Mesenchymal stem cell (in vitro differentiated cells and primary cell): ENCODE results near the gene PTPRN2.

Experiments
- DNase-seq: peaks from one replicate; pipeline ENCODE4 v3.0.0-alpha.2; 2013
- H2AFZ ChIP-seq: one replicate; pipeline ENCODE4 v1.6.1; 2013; ENCODE audit warnings: low read depth, mild to moderate bottlenecking, control low read depth, inconsistent platforms, low read length, moderate library complexity
- H2AK5ac ChIP-seq: 2 replicates; pipeline ENCODE4 v1.6.1; 2013; ENCODE audit warnings: low read length, moderate library complexity, mild to moderate bottlenecking, inconsistent platforms; ENCODE audit not compliant: severe bottlenecking
- H2BK120ac ChIP-seq: one replicate; pipeline ENCODE4 v1.6.1; 2013; ENCODE audit warnings: low read depth, mild to moderate bottlenecking, inconsistent platforms, low read length, moderate library complexity
- H2BK12ac ChIP-seq, 2 experiments: one replicate each; pipeline ENCODE4 v1.6.1; 2013; ENCODE audit warnings: inconsistent platforms in 2 of 2, low read length in 2 of 2, mild to moderate bottlenecking in 2 of 2, moderate library complexity in 2 of 2, control low read depth in 1 of 2
- H2BK15ac ChIP-seq: one replicate; pipeline ENCODE4 v1.6.1; 2013; ENCODE audit warnings: mild to moderate bottlenecking, low read depth, inconsistent platforms; ENCODE audit not compliant: poor library complexity, severe bottlenecking
- H2BK5ac ChIP-seq: 2 replicates; pipeline ENCODE4 v1.6.1; 2013; ENCODE audit warnings: low read depth, mild to moderate bottlenecking, low read length, control low read depth, inconsistent platforms; ENCODE audit not compliant: poor library complexity, severe bottlenecking
- H3K14ac ChIP-seq, 2 experiments: one replicate each; pipeline ENCODE4 v1.6.1; 2013; ENCODE audit warnings: inconsistent platforms in 2 of 2, low read length in 2 of 2, control low read depth in 1 of 2, mild to moderate bottlenecking in 1 of 2, moderate library complexity in 1 of 2
- H3K18ac ChIP-seq, 2 experiments: one replicate each; pipeline ENCODE4 v1.6.1; 2013; ENCODE audit warnings: inconsistent platforms in 2 of 2, low read length in 2 of 2, control low read depth in 1 of 2, low read depth in 1 of 2, mild to moderate bottlenecking in 1 of 2
- H3K23ac ChIP-seq, 2 experiments: one replicate each; pipeline ENCODE4 v1.6.1; 2013; ENCODE audit warnings: inconsistent platforms in 2 of 2, low read length in 2 of 2, mild to moderate bottlenecking in 2 of 2, moderate library complexity in 2 of 2, control low read depth in 1 of 2
- H3K27ac ChIP-seq: 2 replicates; pipeline ENCODE4 v1.5.1; 2013; ENCODE audit warnings: mild to moderate bottlenecking, moderate library complexity, low read length, control low read depth, inconsistent platforms; ENCODE audit not compliant: poor library complexity, severe bottlenecking
- H3K27me3 ChIP-seq, 2 experiments: 2 replicates each; pipeline versions ENCODE4 v1.6.1 to v1.7.0; 2013; ENCODE audit warnings: low read length in 2 of 2, mild to moderate bottlenecking in 2 of 2, moderate library complexity in 2 of 2, control low read depth in 1 of 2, inconsistent platforms in 1 of 2; ENCODE audit not compliant: control insufficient read depth in 1 of 2, insufficient read depth in 1 of 2
- H3K36me3 ChIP-seq, 2 experiments: 2 replicates each; pipeline versions ENCODE4 v1.6.1 to v1.7.0; 2013; ENCODE audit warnings: low read length in 2 of 2, control low read depth in 1 of 2, inconsistent platforms in 1 of 2, low read depth in 1 of 2, mild to moderate bottlenecking in 1 of 2; ENCODE audit not compliant: insufficient read depth in 2 of 2, control insufficient read depth in 1 of 2
- H3K4ac ChIP-seq, 2 experiments: one replicate each; pipeline ENCODE4 v1.6.1; 2013; ENCODE audit warnings: inconsistent platforms in 2 of 2, low read length in 2 of 2, mild to moderate bottlenecking in 2 of 2, moderate library complexity in 2 of 2, control low read depth in 1 of 2, low read depth in 1 of 2
- H3K4me1 ChIP-seq: 2 replicates; pipeline ENCODE4 v1.6.1; 2013; ENCODE audit warnings: low read depth, low read length, control low read depth; ENCODE audit not compliant: control insufficient read depth, insufficient read depth
- H3K4me2 ChIP-seq: 2 replicates; pipeline ENCODE4 v1.6.1; 2013; ENCODE audit warnings: low read length, mild to moderate bottlenecking, inconsistent platforms; ENCODE audit not compliant: poor library complexity, severe bottlenecking
- H3K4me3 ChIP-seq, 2 experiments: 2 replicates each; pipeline versions ENCODE4 v1.5.1 to v1.7.0; 2013; ENCODE audit warnings: low read length in 2 of 2, mild to moderate bottlenecking in 2 of 2, control low read depth in 1 of 2, low read depth in 1 of 2; ENCODE audit not compliant: insufficient read depth in 1 of 2
- H3K79me1 ChIP-seq: replicated peaks from 2 replicates; pipeline ENCODE4 v1.6.1; 2013; ENCODE audit warnings: mild to moderate bottlenecking, control low read depth, low read length, inconsistent platforms; ENCODE audit not compliant: poor library complexity, severe bottlenecking
- H3K9ac ChIP-seq: 2 replicates; pipeline ENCODE4 v1.7.0; 2013; ENCODE audit warnings: mild to moderate bottlenecking, low read length, moderate library complexity
- H3K9me3 ChIP-seq: 2 replicates; pipeline ENCODE4 v1.7.0; 2013; ENCODE audit warnings: mild to moderate bottlenecking, low read length; ENCODE audit not compliant: control insufficient read depth
- H4K8ac ChIP-seq: one replicate; pipeline ENCODE4 v1.6.1; 2013; ENCODE audit warnings: inconsistent platforms, mild to moderate bottlenecking, low read length, moderate library complexity
- H4K91ac ChIP-seq: one replicate; pipeline ENCODE4 v1.6.1; 2013; ENCODE audit warnings: mild to moderate bottlenecking, low read length, inconsistent platforms
- WGBS: methylation state at CpG from one replicate; pipeline ENCODE4 v1.1.7; 2013; ENCODE audit warnings: mixed read lengths; 5-methylcytosine and 5-hydroxymethylcytosine counted together

Gene PTPRN2

DNA sequence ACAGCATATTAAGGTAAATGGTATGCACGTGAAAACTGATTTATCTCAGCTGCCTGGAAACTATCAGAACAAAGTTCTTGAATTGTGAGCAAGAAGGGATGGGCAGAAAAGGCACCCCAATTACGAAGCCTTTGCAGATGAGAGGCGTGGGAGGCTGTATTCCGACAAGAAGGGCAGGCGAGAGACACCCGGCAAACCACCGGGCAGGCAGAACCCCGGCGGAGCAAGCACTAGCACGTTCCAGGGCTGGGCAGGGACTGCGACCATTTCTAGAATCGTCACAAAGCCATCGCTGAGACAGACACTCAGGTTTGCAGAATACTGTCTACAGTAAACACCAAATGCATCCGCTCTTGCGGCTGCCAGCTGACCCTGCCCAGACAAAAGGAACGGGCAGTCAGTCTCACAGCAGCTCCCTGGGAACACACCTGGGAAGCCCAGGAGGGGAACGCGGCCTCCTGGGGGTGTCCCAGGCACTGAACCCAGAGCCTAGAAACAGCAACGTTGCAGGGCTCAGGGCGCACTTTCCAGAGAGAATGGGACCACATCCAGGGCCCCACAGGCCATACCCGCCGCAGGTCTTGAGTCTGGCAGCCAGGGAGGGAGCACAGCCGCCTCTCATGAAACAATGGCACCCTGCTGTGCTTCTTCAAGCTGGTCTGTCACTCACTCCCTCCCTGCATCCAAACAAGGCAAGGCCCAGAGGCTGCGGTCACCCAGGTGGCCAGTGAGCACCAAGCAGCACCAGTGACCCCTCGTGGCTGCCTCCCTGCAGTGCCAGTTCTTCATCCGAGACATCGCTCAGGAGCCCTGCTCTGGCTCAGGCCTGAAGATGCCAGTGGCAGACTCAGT, 261.9 kb downstream of the PTPRN2 start:
- Histone ChIP-seq H3K27ac (no peak overlapping the region), H2BK120ac (no peak overlapping the region), H2BK15ac (no peak overlapping the region), H3K14ac (no peak overlapping the region), H3K23ac (no peak overlapping the region), H2AK5ac (no peak overlapping the region), H3K18ac (no peak overlapping the region), H2BK5ac (no peak overlapping the region), H4K8ac (no peak overlapping the region), H3K27me3 (no peaks in the 10 kb centered on the region), H3K4ac (no peak overlapping the region), H3K36me3 (no peaks in the 10 kb centered on the region), H3K79me1 (no peaks in the 10 kb centered on the region), H3K4me2 (no peak overlapping the region), H3K4me3 (no peak overlapping the region), H3K9ac (no peak overlapping the region), H3K9me3 (peaks cover 9% of the 10 kb centered on the region), H3K4me1 (no peaks in the 10 kb centered on the region), H2AFZ (no peak overlapping the region), H2BK12ac (no peak overlapping the region), H4K91ac (no peak overlapping the region)
- WGBS: 58% methylated on average over 27 of the region's 27 CpGs
- no peak for DNase-seq

DNA sequence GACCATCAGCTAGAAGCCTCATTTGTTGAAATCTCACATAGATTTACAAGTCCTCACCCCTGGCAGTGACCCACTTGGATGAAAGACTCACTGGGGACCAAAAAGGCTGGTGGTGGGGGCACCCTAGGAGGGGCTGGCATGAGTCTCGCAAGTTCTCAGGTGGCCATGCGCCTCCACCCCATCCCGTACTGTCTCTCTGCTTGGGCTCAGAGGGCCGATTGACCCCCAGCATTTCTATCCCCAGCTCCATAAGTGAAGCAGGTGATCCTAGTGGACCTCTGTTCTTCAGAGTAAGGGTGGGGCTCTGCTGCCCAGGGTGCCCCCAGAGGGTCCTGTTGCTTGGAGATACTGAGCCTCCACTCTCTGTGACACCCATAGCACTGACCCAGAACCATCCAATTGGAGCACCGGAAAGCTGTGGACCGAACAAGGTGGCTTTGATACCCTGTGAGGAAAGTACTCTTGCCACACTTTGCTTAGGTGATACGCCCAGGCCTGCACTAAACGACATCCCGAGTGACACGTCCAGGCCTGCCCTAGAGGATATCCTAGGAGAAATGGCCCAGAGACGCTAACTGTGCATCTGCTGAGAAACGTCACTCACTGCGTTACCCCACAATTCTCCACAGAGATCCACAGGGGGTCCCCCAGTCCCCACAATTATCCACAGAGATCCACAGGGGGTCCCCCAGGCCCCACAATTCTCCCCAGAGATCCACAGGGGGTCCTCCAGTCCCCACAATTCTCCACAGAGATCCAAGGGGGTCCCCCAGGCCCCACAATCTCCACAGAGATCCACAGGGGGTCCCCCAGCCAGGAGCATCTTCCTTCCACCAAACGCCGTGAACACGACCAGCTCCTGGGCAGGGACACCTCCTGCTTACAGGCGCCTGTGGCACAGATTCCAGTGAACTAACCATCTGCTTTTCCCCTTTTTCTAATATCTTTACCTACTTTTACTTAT, 262.9 kb downstream of the PTPRN2 start:
- H3K27ac ChIP-seq: no peak overlapping the region
- 74% methylated on average over 13 of the region's 17 CpGs for WGBS
- H4K8ac ChIP-seq: no peak overlapping the region
- DNase-seq: no peak
- no peak overlapping the region for H3K23ac ChIP-seq
- H2BK15ac ChIP-seq: no peak overlapping the region
- H2AK5ac ChIP-seq: no peak overlapping the region
- no peak overlapping the region for H2BK12ac ChIP-seq
- no peaks in the 10 kb centered on the region for H3K4me1 ChIP-seq
- no peak overlapping the region for H4K91ac ChIP-seq
- no peak overlapping the region for H2BK5ac ChIP-seq
- no peak overlapping the region for H3K18ac ChIP-seq
- H3K79me1 ChIP-seq: no peaks in the 10 kb centered on the region
- H2AFZ ChIP-seq: no peak overlapping the region
- H3K14ac ChIP-seq: no peak overlapping the region
- no peaks in the 10 kb centered on the region for H3K36me3 ChIP-seq
- peaks cover 9% of the 10 kb centered on the region for H3K9me3 ChIP-seq
- no peak overlapping the region for H3K4me3 ChIP-seq
- H3K4me2 ChIP-seq: no peak overlapping the region
- H3K27me3 ChIP-seq: no peaks in the 10 kb centered on the region
- H3K4ac ChIP-seq: no peak overlapping the region
- no peak overlapping the region for H2BK120ac ChIP-seq
- no peak overlapping the region for H3K9ac ChIP-seq

DNA sequence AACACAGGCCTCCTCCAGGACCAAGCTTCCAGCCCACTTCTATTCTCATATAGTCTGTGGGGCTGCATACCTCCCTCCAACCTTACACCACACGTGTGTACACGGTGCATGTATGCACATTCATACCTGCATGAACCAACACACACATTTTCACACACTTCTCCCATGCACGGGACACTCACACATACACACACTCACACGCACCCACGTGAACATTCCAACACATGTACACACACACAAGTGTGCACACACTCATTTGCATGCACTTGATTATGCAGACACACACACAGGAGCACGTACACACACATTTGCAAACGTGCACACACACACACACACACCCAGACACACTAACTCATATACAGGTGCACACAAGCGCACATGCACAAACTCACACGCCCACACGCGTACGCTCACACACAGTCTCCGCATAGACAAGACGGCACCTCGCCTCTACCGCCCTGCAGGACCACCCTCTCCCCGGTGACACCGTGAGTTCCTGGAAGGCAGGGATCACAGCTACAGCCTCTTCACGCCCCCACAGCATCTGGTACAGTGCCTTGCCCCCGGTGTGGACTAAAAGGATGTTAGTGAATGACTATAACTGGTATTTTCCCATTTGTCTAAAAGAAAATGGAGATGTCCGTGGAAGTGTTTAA, 263.8 kb downstream of the PTPRN2 start:
- no peak overlapping the region for H4K91ac ChIP-seq
- H2BK15ac ChIP-seq: no peak overlapping the region
- no peak overlapping the region for H3K4me2 ChIP-seq
- H3K36me3 ChIP-seq: no peaks in the 10 kb centered on the region
- no peak overlapping the region for H3K4ac ChIP-seq
- H2AK5ac ChIP-seq: no peak overlapping the region
- no peak overlapping the region for H3K18ac ChIP-seq
- no peak overlapping the region for H3K23ac ChIP-seq
- H2BK5ac ChIP-seq: no peak overlapping the region
- no peak overlapping the region for H3K4me3 ChIP-seq
- peaks cover 9% of the 10 kb centered on the region for H3K9me3 ChIP-seq
- 81% methylated on average over 18 of the region's 21 CpGs for WGBS
- H3K4me1 ChIP-seq: no peaks in the 10 kb centered on the region
- no peak overlapping the region for H4K8ac ChIP-seq
- DNase-seq: no peak
- H3K9ac ChIP-seq: no peak overlapping the region
- no peak overlapping the region for H3K27ac ChIP-seq
- H2BK120ac ChIP-seq: no peak overlapping the region
- H2AFZ ChIP-seq: no peak overlapping the region
- H3K27me3 ChIP-seq: no peaks in the 10 kb centered on the region
- no peaks in the 10 kb centered on the region for H3K79me1 ChIP-seq
- no peak overlapping the region for H2BK12ac ChIP-seq
- no peak overlapping the region for H3K14ac ChIP-seq
